Measurements from ENCODE around the gene ZNF747. TPM values are rescaled to one million over a fixed set of nuclear protein-coding genes. Genes with fewer than 3 reads are reported as not detected.

ZNF747 gene
- total RNA-seq (2014; rRNA removed; shearing (Covaris generic)) = 1.5 and 2.6 TPM in 2 replicates

DNA sequence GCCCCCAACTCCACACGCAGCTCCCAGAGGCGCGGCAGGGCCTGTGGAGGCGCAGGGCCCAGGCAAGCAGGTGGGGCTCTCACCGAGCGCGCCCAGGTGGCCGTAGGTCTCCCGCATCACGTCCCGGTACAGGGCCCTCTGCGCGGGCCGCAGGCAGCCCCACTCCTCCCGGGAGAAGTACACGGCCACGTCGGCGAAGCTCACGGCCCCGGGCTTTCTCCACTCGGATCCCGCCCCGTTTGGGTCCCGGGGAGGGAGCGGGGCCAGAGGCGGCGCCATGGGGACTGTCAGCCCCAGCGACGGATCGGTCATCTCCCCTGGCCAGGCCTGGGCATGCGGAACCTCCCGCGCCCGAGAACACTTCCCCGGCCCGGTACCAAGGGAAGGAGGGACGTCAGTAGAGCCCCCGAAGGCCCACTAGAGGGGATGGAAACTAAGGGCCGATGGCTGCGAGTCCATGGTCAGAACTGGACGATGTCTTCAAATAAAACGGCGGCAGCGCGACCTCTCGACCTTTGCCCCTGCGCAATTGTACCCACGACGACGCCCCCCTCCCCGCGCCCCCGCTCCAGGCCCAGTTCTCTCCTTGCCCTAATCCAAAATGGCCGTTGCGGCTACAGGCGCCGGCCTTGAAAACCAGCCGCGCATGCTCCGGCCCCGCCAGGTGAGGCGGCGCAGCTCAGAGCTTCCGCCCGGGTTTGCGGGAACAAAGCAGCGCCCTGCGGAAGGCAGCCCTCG, at the start of gene ZNF747:
ZNF747 (minus strand) TSS at position 491 of the 738 bp plus-strand sequence; CDS start at position 312, 179 bp downstream.
- peak; percentile 68 for DNase-seq (ENCODE audit: low spot score)

- DNase-seq (ENCODE audit: low spot score) = no peak
Measured at GRCh38 chr16:30582611-30583340, 48.1 kb upstream of the ZNF747 start.

DNA sequence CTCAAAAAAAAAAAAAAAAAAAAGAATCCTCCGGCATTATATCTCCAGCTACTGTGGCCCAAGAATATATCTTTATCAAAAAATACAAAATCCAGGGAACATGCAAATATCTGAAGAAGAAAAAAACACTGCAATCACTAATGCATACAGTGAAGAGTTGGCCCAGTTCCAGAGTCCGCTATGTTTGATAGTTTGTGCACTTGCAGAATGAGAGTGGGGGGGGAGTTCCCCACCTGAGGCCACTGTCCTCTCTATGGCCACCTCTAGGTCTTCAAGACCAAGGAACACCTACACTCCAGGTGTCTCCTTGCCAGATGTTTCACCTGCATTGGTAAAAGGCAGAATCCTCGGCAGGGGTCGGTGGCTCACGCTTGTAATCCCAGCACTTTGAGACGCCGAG, 46.8 kb upstream of the ZNF747 start:
- no peak for DNase-seq (ENCODE audit: low spot score)

GRCh38 chr16:30574678-30575077, 40.0 kb upstream of the ZNF747 start:
- DNase-seq (ENCODE audit: low spot score) = no peak

GRCh38 chr16:30571445-30572322, 37.0 kb upstream of the ZNF747 start, which contains the start of gene ZNF688:
ZNF688 (minus strand) TSS chr16:30571714; CDS start chr16:30571629, 85 bp downstream.
- DNase-seq (ENCODE audit: low spot score) = peak; percentile 91

DNA sequence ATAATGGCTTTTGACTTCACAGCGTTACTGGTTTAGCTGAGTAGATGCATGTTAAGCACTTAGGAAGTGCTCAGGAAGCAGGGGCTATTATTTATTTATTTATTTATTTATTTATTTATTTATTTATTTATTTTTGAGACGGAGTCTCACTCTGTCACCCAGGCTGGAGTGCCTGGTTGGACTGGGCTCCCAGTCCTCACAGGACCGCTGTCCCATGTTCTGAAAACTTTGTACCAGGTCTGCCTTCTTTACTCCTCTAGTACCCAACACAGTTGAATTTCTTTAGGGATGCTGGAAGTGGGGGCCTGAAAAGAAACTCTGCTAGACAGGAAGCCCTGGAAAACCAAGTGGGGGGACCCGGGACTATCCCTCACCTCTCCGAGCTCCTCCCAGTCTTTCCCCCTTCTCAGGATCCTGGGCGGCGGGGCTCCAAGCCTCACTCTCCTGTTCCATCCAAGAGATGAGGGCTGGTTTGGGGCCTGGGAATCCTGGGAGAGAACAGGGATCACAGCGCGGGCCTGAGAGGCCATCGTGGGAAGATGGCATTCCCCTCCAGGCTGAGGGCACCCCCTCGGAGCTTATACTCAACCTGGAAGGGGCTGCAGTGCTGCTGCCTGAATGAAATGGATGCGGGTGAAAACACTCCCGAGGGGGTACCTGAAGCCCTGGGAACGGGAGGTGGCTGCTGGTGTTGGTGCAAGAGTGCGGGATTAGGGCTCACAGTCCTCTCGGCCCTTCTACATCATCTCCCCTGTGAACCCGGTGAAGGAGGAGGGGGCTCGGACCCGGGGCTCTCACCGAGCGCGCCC, 36.2 kb upstream of the ZNF747 start:
- DNase-seq (ENCODE audit: low spot score) = no peak

DNA sequence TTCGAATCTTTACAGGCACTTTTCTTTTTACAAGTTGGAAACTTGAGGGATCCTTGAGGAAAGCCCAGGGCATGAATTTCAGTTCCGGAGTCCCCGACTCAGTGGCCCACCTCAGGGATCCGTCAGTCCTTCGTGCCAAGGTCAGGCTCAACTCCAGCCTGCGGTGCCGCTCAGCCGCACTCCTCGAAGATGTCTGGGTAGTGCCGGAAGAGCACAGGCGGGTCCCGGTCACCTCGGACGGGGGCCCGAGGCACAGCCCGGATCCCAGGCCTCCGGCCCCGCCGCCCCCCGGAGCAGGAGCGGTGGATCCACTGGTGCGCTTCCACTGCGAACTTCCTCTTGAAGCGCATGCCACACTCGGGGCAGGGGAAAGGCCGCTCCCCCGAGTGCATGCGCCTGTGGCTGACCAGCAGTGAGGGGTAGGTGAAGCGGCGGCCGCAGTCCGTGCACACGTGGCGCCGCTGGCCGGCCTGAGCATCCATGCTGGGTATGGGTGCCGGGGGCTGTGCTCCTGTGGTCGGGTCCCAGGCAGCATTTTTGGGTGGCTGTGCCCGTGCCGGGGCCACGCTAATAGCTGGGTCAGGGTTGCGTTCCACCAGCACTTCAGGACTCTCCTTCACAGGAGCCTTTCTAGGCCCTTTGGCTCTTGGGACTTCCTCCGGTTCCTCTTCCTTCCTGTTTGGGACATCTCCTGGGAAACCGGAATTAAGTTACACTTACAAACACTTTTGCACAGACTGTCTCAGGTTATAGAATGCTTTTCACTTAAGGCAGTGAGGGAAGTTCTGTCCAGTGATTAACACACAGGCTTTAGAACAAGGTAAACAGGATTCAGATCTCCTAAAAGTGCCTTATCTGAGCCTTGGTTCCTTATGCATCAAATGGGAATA, 35.3 kb upstream of the ZNF747 start:
- no peak for DNase-seq (ENCODE audit: low spot score)

GRCh38 chr16:30569281-30569680, 34.6 kb upstream of the ZNF747 start:
- DNase-seq (ENCODE audit: low spot score) = no peak

GRCh38 chr16:30567991-30568638, 33.5 kb upstream of the ZNF747 start:
- peak; percentile 62 for DNase-seq (ENCODE audit: low spot score)

GRCh38 chr16:30567160-30567990, 32.7 kb upstream of the ZNF747 start:
- DNase-seq (ENCODE audit: low spot score) = no peak

- no peak for DNase-seq (ENCODE audit: low spot score)
Measured at GRCh38 chr16:30566531-30566930, 31.9 kb upstream of the ZNF747 start.

GRCh38 chr16:30565984-30566383, 31.3 kb upstream of the ZNF747 start:
- DNase-seq (ENCODE audit: low spot score) = no peak

DNA sequence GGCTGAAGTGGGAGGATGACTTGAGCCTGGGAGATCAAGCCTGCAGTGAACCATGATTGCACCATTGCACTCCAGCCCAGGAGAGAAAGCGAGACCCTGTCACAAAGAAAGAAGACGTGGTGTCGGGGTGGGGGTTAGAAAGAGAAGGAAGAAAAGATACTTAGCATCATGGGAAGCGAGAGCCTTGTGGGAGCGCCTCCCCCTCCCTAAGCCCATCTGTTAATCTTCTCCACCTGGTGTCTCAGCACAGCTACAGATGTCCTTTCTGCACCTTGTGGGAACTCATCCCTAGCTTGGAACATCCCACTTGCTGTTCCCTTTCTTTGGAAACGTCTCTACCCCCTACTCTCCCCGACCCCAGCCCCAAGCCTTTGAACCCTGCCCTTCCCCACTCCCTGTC, 30.9 kb upstream of the ZNF747 start:
- no peak for DNase-seq (ENCODE audit: low spot score)

DNA sequence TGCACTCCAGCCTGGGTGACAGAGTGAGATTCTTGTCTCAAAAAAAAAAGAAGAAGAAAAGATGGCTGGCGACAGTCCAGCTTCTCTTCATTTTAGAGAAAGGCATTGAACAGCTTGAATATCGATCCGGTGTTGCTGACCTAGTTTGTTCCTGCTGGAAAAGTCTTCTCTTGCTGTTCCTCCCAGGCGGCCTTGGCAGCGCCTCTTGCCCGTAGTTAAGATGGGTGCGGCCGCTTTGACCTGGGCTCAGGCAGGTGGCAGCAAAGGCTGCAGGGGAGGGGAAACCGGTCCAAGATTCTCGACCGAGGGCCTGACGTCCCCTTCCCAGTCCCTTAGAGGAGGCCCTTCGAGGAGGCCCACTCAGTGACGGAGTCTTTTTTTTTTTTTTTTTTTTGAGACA, 27.4 kb upstream of the ZNF747 start:
- DNase-seq (ENCODE audit: low spot score) = no peak

GRCh38 chr16:30561089-30561816, 26.6 kb upstream of the ZNF747 start:
- no peak for DNase-seq (ENCODE audit: low spot score)

- DNase-seq (ENCODE audit: low spot score) = no peak
Measured at GRCh38 chr16:30559690-30560089, 25.0 kb upstream of the ZNF747 start.

DNA sequence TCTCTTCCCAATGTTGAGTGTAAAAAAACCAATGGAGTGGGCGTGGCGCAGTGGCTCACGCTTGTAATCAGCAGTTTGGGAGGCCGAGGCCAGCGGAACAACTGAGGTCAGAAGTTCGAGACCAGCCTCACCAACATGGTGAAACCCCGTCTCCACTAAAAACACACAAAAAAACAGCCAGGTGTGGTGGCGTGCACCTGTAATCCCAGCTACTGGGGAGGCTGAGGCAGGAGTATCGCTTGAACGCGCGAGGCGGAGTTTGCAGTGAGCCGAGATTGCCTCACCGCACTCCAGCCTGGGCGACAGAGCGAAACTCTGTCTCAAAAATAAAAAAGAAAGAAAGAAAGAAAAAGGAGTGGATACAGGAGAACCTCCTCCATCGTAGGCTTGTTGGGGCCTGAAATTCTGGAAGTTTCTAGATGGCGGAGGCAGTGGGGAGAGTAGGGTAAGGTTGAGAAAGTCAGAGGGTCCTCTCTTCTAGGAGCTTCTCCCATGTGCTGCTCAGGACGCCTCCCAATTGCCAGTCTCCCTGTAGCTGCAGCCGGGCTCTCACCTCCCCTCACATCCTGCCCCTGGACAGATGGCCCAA, 24.2 kb upstream of the ZNF747 start:
- no peak for DNase-seq (ENCODE audit: low spot score)
